ENCODE data around the gene ITGA1. TPM values are rescaled to one million over a fixed set of nuclear protein-coding genes. Genes with fewer than 3 reads are reported as not detected.

ITGA1 gene
- total and polyA plus RNA-seq, 2 of the 13 experiments (the other 11 are each of a cell fraction or from before 2014, with no cell fraction given) = 23.1 to 28.6 TPM

GRCh38 chr5:52894451-52894850 lies 106.7 kb downstream of the ITGA1 start:
- no peak overlapping the region for H3K27ac ChIP-seq (ENCODE audit: extremely low read length, insufficient read depth, low read length)
- no peak overlapping the region for H3K4me3 ChIP-seq (replicated peaks in 1 of 3; ENCODE audit: insufficient read depth in 1 of 3, low read depth in 2 of 3, low read length in 3 of 3)
- 98% methylated on average over 2 of the region's 2 CpGs for WGBS (ENCODE audit: low lambda C conversion rate)
- H3K79me2 ChIP-seq (ENCODE audit: insufficient read depth, low read length) = no peaks in the 10 kb centered on the region
- no peak for ATAC-seq
- H4K20me1 ChIP-seq (ENCODE audit: insufficient read depth, low read length) = no peaks in the 10 kb centered on the region
- peaks cover 1 to 9% of the 10 kb centered on the region in 2 experiments; a peak in 3 of 5 replicates for H3K36me3 ChIP-seq (replicated peaks in 1 of 2; ENCODE audit: control insufficient read depth in 1 of 2, insufficient read depth in 2 of 2, low read length in 2 of 2)
- in situ Hi-C loops (cut with HindIII; ENCODE audit: extremely low pct_ligation_motif_present, low pct_unique_long_range_greater_than_20kb) (no loop called here), intact Hi-C loops (cut with micrococcal nuclease; ENCODE audit: unreplicated experiment) (no loop called here)
- FAIRE-seq = no peak
- no peak overlapping the region for H2AFZ ChIP-seq (ENCODE audit: low read length)
- no TSS peak for BruUV-seq (replicated peaks)
- no peaks in the 10 kb centered on the region for H3K9me3 ChIP-seq (ENCODE audit: low read length)
- CTCF ChIA-PET (ENCODE audit: low intra/inter-chr PET ratio, low total read pairs) = no interaction called here
- H3K4me2 ChIP-seq (ENCODE audit: low read depth, low read length) = no peak overlapping the region
- H3K9ac ChIP-seq (ENCODE audit: insufficient read depth, low read depth, low read length) = no peak overlapping the region
- no peak for DNase-seq (ENCODE audit: low spot score)
- no peaks in the 10 kb centered on the region for H3K27me3 ChIP-seq (ENCODE audit: control insufficient read depth in 1 of 2, insufficient read depth in 2 of 2, low read length in 2 of 2)
- peaks cover 14% of the 10 kb centered on the region for H3K4me1 ChIP-seq (ENCODE audit: insufficient read depth, low read length)
- no peak for TF ChIP-seq MTERF4 (CRISPR knock-in tag; IDR thresholded peaks at IDR 0.05)
- TF ChIP-seq MLLT10 (CRISPR knock-in tag; IDR thresholded peaks at IDR 0.05) = no peak
- TF ChIP-seq ESRRA (CRISPR knock-in tag; IDR thresholded peaks at IDR 0.05; ENCODE audit: low read depth) = no peak
- TF ChIP-seq ZNF430 (CRISPR knock-in tag; IDR thresholded peaks at IDR 0.05) = no peak
- POLR2A ChIA-PET = no interaction called here

GRCh38 chr5:52895075-52895474 lies 107.4 kb downstream of the ITGA1 start:
- no peak overlapping the region for H3K4me2 ChIP-seq (ENCODE audit: low read depth, low read length)
- ATAC-seq (no peak), FAIRE-seq (no peak), DNase-seq (ENCODE audit: low spot score) (no peak)
- ChIA-PET POLR2A (no interaction called here), CTCF (ENCODE audit: low intra/inter-chr PET ratio, low total read pairs) (no interaction called here)
- no peak overlapping the region for H3K4me3 ChIP-seq (replicated peaks in 1 of 3; ENCODE audit: insufficient read depth in 1 of 3, low read depth in 2 of 3, low read length in 3 of 3)
- H3K79me2 ChIP-seq (ENCODE audit: insufficient read depth, low read length) = no peaks in the 10 kb centered on the region
- no peaks in the 10 kb centered on the region for H3K27me3 ChIP-seq (ENCODE audit: control insufficient read depth in 1 of 2, insufficient read depth in 2 of 2, low read length in 2 of 2)
- in situ Hi-C loops (cut with HindIII; ENCODE audit: extremely low pct_ligation_motif_present, low pct_unique_long_range_greater_than_20kb) (no loop called here), intact Hi-C loops (cut with micrococcal nuclease; ENCODE audit: unreplicated experiment) (no loop called here)
- peaks cover 0 to 9% of the 10 kb centered on the region in 2 experiments; a peak in 2 of 5 replicates for H3K36me3 ChIP-seq (replicated peaks in 1 of 2; ENCODE audit: control insufficient read depth in 1 of 2, insufficient read depth in 2 of 2, low read length in 2 of 2)
- H4K20me1 ChIP-seq (ENCODE audit: insufficient read depth, low read length) = no peaks in the 10 kb centered on the region
- no peaks in the 10 kb centered on the region for H3K9me3 ChIP-seq (ENCODE audit: low read length)
- no peak overlapping the region for H2AFZ ChIP-seq (ENCODE audit: low read length)
- no peak overlapping the region for H3K9ac ChIP-seq (ENCODE audit: insufficient read depth, low read depth, low read length)
- 98% methylated on average over 2 of the region's 2 CpGs for WGBS (ENCODE audit: low lambda C conversion rate)
- H3K4me1 ChIP-seq (ENCODE audit: insufficient read depth, low read length) = peaks cover 14% of the 10 kb centered on the region
- TF ChIP-seq ELK4 (CRISPR knock-in tag; IDR thresholded peaks at IDR 0.05; ENCODE audit: borderline replicate concordance) (no peak), ZNF616 (CRISPR knock-in tag; IDR thresholded peaks at IDR 0.05; ENCODE audit: low read depth) (no peak), THAP8 (CRISPR knock-in tag; IDR thresholded peaks at IDR 0.05; ENCODE audit: borderline replicate concordance) (no peak), TMF1 (CRISPR knock-in tag; IDR thresholded peaks at IDR 0.05; ENCODE audit: low read depth) (no peak), RBAK (CRISPR knock-in tag; IDR thresholded peaks at IDR 0.05) (no peak), HOXA9 (CRISPR knock-in tag; IDR thresholded peaks at IDR 0.05; ENCODE audit: borderline replicate concordance) (no peak)
- no peak overlapping the region for H3K27ac ChIP-seq (ENCODE audit: extremely low read length, insufficient read depth, low read length)
- BruUV-seq (replicated peaks) = no TSS peak

Data from HepG2 (cell line).